Kidney (tissue), 14 donors: ENCODE measurements around the gene MRPL14. TPM values are rescaled to one million over a fixed set of nuclear protein-coding genes. Genes with fewer than 3 reads are reported as not detected.

Experiments used
- DNase-seq, 5 donors: peaks; one replicate each; pipeline ENCODE4 v3.0.0-alpha.2; 2013 to 2020
- FAIRE-seq: peaks from 2 replicates; lab custom pipeline; 2012; peaks lifted over from hg19 to GRCh38; lab: Jason Lieb, UNC
- H3K27ac ChIP-seq, 2 donors: one replicate each; pipeline ENCODE4 v1.7.0; 2013; ENCODE audit warnings: low read depth in 2 of 2, low read length in 2 of 2, inconsistent platforms in 1 of 2
- H3K27me3 ChIP-seq: one replicate; pipeline ENCODE4 v1.7.1; 2013; ENCODE audit warnings: low read length, inconsistent platforms; ENCODE audit not compliant: control insufficient read depth, insufficient read depth
- H3K36me3 ChIP-seq, 3 donors: one replicate each; pipeline versions ENCODE4 v1.7.0 to v1.7.1; 2013; ENCODE audit warnings: low read length in 3 of 3, control low read depth in 1 of 3, inconsistent platforms in 1 of 3; ENCODE audit not compliant: insufficient read depth in 3 of 3, control insufficient read depth in 2 of 3
- H3K4me1 ChIP-seq, 3 donors: one replicate each; pipeline versions ENCODE4 v1.7.0 to v1.7.1; 2013; ENCODE audit warnings: low read length in 3 of 3, inconsistent platforms in 1 of 3, low read depth in 1 of 3; ENCODE audit not compliant: control insufficient read depth in 2 of 3, insufficient read depth in 2 of 3
- H3K4me3 ChIP-seq, 3 donors: one replicate each; pipeline versions ENCODE4 v1.7.0 to v1.8.1; 2013; ENCODE audit warnings: low read length in 3 of 3, control low read depth in 1 of 3, inconsistent platforms in 1 of 3
- H3K9ac ChIP-seq, 3 donors: one replicate each; pipeline versions ENCODE4 v1.7.0 to v1.7.1; 2013; ENCODE audit warnings: low read length in 3 of 3, control low read depth in 1 of 3, inconsistent platforms in 1 of 3
- H3K9me3 ChIP-seq, 3 donors: one replicate each; pipeline versions ENCODE4 v1.7.0 to v1.7.1; 2013; ENCODE audit warnings: low read length in 3 of 3, control low read depth in 1 of 3, inconsistent platforms in 1 of 3; ENCODE audit not compliant: control insufficient read depth in 2 of 3, insufficient read depth in 1 of 3
- intact Hi-C: fragments of 100-400 bp; cut with DNase I; formaldehyde crosslinking; loops from one replicate; pipeline ENCODE4 v1.11.1; 2022
- polyA plus RNA-seq: library from polyadenylated mRNA; stranded (reverse); fragments of 350-450 nt; fragmentation: Illumina TruSeq; extraction: RNeasy Lipid Tissue Mini Kit (QIAGEN cat#74804); gene quantifications from one replicate; pipeline ENCODE4 v1.2.3, GENCODE V29; 2014; ENCODE audit warnings: low read depth, low replicate concordance; ENCODE audit not compliant: insufficient read depth
- total RNA-seq: library from RNA; stranded (reverse); fragmentation: NEBNext Ultra II Directional; extraction: Animal tissue kit (Norgen Biotek cat#: 25700); gene quantifications from one replicate; pipeline ENCODE4 v1.2.1, GENCODE V29; 2021
- TF ChIP-seq, protein P1 (sequence below): IDR thresholded peaks from 3 replicates; pipeline ENCODE4 v1.5.1; 2012; ENCODE audit warnings: mild to moderate bottlenecking, moderate library complexity, borderline replicate concordance; ENCODE audit not compliant: insufficient read depth; ENCODE audit errors: extremely low read depth
- donor health status: control.
- donor health status: control.
- donor health status: control.
- donor health status: control.
- donor health status: control.
- donor health status: DM: yes; HTN: yes; CAD: no.
- donor health status: Normal renal cell carcinoma (clear cell type).

The MRPL14 gene
- total and polyA plus RNA-seq, 2 donors from 2014 or later: 27.9 to 71.5 TPM

DNA sequence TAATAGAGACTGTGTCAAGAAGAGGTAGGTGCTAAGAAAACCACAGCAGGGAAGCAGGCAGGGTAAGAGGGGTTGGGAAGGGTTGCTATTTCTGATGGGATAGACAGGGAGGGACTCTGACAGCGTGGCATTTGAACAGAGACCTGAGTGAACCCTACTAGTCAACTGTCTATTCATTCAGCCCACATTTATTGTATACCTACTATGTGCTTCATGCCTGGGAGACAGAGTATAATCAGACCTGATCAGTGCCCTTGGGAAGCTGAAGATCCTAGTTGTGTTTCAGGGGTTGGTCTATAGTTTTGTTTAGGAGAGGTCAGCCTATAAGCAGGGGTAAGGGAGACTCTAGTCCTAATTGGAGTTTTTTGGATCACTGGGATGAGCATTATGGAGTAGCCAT, 16.5 kb upstream of the MRPL14 start:
- H3K4me1 ChIP-seq: no peaks in the 10 kb centered on the region
- no peaks in the 10 kb centered on the region for H3K27me3 ChIP-seq
- TF ChIP-seq, protein P1, sequence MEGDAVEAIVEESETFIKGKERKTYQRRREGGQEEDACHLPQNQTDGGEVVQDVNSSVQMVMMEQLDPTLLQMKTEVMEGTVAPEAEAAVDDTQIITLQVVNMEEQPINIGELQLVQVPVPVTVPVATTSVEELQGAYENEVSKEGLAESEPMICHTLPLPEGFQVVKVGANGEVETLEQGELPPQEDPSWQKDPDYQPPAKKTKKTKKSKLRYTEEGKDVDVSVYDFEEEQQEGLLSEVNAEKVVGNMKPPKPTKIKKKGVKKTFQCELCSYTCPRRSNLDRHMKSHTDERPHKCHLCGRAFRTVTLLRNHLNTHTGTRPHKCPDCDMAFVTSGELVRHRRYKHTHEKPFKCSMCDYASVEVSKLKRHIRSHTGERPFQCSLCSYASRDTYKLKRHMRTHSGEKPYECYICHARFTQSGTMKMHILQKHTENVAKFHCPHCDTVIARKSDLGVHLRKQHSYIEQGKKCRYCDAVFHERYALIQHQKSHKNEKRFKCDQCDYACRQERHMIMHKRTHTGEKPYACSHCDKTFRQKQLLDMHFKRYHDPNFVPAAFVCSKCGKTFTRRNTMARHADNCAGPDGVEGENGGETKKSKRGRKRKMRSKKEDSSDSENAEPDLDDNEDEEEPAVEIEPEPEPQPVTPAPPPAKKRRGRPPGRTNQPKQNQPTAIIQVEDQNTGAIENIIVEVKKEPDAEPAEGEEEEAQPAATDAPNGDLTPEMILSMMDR: no peak
- DNase-seq (no peak), FAIRE-seq (no peak)
- no peaks in the 10 kb centered on the region for H3K9me3 ChIP-seq
- intact Hi-C loops: no loop called here
- H3K27ac ChIP-seq: no peak overlapping the region
- peaks cover 2 to 32% (median 31%) of the 10 kb centered on the region in 3 donors for H3K36me3 ChIP-seq
- H3K9ac ChIP-seq: no peak overlapping the region
- H3K4me3 ChIP-seq: no peak overlapping the region

DNA sequence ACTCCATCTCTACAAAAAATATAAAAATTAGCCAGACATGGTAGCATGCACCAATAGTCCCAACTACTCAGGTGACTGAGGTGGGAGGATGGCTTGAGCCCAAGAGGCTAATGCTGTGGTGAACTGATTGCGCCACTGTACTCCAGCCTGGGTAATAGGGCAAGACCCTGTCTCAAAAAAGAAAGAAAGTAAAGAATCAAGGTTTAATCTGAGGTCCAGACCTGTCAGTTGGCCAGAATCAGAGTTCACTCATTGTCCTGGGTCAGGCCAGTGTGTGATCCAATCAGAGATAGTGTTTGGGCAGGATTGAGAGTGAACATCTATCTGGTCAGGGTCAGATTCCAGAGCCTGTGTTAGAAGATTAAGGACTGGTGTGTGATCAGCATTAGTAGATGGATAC, 15.6 kb upstream of the MRPL14 start:
- DNase-seq (no peak), FAIRE-seq (no peak)
- no peak overlapping the region for H3K27ac ChIP-seq
- H3K36me3 ChIP-seq: peaks cover 0 to 26% (median 24%) of the 10 kb centered on the region in 3 donors
- H3K4me3 ChIP-seq: no peak overlapping the region
- intact Hi-C loops: no loop called here
- no peaks in the 10 kb centered on the region for H3K4me1 ChIP-seq
- no peak overlapping the region for H3K9ac ChIP-seq
- H3K9me3 ChIP-seq: no peaks in the 10 kb centered on the region
- no peaks in the 10 kb centered on the region for H3K27me3 ChIP-seq
- TF ChIP-seq, protein P1: no peak

DNA sequence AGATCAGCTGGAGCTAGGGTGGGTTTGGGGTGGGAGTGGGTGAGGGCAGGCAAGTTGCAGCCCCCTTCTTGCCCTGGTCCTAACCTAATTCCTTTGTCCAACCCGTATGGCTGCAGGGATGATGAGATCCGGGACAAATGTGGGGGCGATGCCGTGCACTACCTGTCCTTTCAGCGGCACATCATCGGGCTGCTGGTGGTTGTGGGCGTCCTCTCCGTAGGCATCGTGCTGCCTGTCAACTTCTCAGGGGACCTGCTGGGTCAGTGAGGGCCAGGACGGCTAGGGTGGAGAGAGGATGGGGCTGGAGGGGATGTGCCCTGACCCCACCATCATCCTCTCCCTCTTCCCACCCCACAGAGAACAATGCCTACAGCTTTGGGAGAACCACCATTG, 12.1 kb upstream of the MRPL14 start:
- Histone ChIP-seq H3K4me1 (no peaks in the 10 kb centered on the region), H3K36me3 (peaks cover 0 to 25% (median 19%) of the 10 kb centered on the region in 3 donors), H3K9me3 (no peaks in the 10 kb centered on the region), H3K9ac (no peak overlapping the region), H3K27ac (no peak overlapping the region), H3K27me3 (no peaks in the 10 kb centered on the region), H3K4me3 (no peak overlapping the region)
- no peak for DNase-seq
- intact Hi-C loops: no loop called here
- no peak for FAIRE-seq
- TF ChIP-seq, protein P1: no peak
